HG03378 (cell line): ENCODE results near the gene ARHGAP44.

ENCODE experiments used
- ATAC-seq: cut with Tn5 transposase; IDR thresholded peaks from one replicate; pipeline ENCODE4 v1.9.1; 2021; ENCODE audit warnings: mild to moderate bottlenecking, moderate library complexity; ENCODE audit not compliant: unreplicated experiment

Gene ARHGAP44

DNA sequence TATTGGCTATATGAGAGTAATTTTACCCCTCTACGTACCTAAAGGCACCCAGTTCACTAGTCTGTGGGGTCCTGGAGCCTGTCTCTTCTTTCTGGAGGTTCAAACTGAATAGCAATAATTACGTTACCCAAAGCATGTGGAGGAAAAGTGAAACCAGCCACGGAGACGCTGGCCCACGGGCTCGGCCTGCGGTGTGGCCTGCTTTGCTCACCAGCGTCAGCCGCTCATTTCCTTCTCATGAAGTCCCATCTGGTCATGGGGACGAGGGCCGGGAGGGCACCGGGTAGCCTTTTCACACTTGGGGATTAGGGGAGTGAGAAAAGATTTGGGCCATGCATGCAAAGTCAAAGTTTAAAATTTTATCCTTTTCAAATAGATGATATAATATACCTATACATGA is 201.6 kb downstream of the ARHGAP44 start:
- no peak for ATAC-seq

DNA sequence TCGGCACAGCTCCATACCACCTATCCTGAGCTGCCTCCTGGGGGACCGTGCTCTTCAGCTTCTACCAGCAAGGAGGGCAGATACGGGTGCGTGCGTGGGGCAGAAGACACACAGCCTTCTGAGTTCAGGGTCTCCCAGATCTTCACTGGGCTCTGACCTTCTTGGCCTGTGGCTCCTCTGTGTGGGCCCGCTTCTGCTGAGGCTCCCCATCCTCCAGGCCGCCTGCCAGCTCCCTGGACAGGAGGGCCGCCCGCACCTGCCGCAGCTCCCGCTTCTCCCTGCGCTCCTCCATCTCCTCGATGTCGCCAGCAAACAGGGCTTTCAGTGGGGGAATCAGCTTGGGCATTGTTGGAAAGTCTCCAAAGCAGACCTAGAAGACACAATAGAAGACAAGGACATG is 203.4 kb downstream of the ARHGAP44 start:
- ATAC-seq, result no peak

DNA sequence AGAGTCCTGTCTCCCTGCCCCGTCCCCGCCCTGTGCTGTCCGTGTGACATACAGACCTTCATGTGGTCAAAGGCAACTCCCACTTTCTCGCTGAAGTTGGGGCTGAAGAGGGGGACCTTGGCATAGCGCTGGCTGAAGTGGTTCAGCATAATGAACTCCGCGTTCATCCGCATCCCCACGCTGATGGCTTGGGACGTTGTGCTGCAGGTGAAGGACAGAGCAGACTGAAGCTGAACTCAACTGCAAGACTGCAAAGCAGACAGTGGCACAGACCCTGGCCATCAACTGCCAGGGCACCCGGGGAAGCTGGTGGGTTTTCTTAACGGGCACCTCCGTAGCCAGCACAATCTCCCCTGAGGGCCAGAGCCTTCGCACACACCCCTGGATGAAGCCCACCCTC is 204.3 kb downstream of the ARHGAP44 start:
- ATAC-seq, result no peak

DNA sequence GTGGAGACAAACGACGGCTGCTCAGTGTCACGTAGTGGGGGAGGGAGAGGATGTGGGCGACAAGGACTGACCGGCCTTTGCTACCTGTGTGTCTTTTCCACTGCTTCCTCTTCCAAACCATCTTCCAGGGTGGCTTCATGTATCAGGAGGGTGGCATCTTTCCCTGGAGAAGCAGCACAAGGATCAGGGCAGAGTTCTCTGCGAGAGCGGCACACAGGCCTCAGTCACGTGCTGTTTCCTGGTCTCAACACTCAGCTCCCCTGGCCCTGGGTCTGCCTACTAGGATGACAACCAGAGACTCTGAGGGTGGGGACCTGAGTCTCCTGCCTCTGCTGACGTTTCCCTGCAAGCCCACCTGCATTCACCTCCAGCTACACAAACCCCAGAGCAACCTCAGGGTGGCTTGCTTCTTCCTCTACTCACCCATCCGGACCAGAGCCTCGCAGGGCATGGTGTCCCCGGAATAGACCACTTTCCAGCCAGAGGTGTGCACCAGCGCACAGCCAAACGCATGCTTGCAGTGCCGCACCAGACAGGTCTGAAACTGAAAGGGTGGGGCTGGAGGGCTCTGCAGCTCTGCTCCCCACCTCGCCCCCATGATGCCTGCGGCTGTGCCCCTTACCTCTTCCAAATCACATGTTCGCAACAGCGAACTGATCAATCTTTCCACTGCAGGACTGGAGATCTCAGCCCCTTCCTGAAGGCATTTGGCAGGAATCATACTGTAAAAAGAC is 205.2 kb downstream of the ARHGAP44 start:
- ATAC-seq, result no peak

DNA sequence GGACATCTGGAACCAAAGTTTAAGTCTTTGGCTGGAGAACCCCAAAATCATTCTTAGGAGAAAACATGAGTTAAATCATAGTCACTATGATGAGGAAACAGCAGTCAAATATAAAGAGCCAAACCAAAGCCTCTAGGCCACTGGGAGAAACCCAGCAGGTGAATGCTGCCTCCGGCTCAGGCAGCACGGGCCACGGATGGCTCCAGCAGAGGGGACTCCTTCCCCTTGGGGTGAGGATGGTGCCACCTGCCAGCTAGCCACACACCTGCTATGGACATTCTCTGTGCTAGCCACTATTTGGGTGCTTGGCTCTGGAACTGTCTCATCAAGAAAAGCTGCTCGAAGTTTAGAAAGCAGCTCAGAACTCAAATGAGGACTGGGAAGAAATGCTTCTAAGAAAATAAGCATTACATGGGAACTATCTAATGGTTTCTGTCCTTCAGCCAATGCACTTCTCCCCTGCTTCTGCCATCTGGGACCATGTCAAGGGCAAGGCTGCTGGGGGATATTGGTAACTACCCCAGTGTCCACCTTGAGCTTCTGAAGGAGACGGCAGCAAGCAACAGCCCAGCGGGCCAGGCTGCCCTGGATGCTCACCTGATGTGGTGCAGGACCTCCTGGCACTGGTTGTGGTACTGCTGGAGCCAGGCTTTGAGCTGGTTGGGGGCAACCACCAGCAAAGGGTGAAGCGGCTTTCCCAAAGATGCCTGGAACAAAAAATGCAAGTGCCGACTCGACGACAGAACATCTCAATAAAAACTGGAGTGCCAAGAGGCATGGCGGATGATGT is 206.0 kb downstream of the ARHGAP44 start:
- no peak for ATAC-seq

DNA sequence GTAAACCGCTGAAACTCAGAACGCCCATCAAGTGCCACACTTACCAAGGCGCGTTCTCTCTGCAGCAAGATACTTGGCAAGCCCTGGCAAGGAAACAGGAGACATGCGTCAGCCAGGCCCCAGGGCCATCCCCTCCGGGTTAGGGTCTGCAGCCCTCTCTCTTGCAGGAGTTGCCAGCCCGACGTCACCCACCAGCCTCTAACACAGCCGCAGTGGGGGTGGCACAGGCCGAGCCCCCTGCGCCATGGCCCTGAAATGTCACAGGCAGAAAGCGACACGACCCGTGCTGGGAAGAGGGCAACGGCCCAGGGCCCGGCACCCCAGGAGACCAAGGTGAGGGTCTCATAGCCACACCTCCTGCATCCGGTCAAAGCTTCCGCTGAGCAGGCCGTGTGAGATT is 206.6 kb downstream of the ARHGAP44 start:
- ATAC-seq, result no peak

GRCh38 chr17:12996357-12996756 is 207.1 kb downstream of the ARHGAP44 start:
- no peak for ATAC-seq

- ATAC-seq, result no peak
Observed at GRCh38 chr17:12996941-12997340, 207.6 kb downstream of the ARHGAP44 start.

GRCh38 chr17:12998461-12998860 is 209.2 kb downstream of the ARHGAP44 start:
- no peak for ATAC-seq

DNA sequence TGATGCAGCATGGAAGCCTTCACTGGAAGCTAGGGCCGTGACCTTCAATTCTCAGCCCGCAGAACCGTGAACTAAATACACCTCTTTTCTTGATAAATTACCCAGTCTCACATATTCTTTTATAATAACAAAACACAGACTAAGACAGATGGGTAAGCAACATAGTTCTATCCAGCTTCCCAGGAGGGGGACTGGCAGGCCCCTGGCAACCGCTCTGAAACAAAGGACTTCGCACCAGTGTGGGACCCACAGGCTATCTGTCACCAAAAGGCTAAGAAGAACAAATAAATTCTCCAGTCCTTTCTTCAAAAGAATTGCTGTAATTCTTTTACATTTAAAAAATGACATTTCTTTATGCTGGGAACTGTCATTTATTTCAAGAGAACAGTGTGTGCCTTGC is 209.6 kb downstream of the ARHGAP44 start:
- ATAC-seq, result no peak

DNA sequence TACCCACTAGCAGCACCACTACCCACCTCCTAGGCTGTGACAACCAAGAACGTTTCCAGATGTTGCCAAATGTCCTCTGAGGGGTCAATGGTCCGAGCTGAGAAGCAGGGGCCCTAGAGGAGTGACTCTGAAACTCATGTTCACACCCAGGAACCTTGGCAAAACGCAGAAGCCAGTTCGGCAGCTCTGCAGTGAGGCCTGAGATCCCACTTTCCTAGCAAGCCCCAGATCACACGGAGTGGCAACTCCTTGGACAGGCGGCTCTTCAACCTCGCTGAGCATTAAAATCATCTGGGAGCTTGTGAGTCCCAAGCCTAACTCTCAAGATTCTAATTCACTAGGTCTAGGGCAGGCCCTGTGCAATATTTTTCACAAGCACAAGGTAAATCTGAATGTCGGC is 211.3 kb downstream of the ARHGAP44 start:
- ATAC-seq, result no peak

DNA sequence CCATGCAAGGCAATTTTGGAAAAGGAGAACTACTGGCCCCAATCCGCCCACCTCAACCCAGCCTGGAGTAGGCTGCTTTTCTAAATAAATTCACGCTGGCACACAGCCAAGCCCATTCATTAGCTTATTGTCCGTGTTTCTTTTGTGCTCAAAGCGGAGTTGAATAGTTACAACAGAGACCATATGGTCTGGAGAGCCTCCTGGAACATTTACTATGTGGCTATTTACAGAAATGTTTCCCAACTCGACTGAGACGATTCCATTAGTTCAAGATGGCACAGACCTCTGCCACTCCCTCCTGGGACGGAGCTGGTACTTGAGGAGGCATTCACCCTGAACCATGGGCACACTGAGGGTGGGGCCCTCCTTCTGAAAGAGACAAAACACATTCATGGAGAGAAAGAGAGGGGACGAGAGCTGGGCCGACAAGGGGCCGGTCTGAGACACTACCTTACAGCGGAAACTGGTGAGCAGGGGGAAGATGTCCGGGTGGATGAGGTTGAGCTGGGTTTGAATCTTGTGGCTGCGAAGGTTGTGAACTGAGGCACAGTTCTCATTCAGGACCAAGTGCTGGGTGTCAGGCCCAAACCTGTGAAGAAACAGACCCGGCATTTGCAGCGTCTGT is 212.8 kb downstream of the ARHGAP44 start:
- no peak for ATAC-seq

- ATAC-seq, result no peak
Observed at GRCh38 chr17:13002761-13003453, 213.6 kb downstream of the ARHGAP44 start.

GRCh38 chr17:13003454-13003851 is 214.2 kb downstream of the ARHGAP44 start:
- ATAC-seq, result no peak

DNA sequence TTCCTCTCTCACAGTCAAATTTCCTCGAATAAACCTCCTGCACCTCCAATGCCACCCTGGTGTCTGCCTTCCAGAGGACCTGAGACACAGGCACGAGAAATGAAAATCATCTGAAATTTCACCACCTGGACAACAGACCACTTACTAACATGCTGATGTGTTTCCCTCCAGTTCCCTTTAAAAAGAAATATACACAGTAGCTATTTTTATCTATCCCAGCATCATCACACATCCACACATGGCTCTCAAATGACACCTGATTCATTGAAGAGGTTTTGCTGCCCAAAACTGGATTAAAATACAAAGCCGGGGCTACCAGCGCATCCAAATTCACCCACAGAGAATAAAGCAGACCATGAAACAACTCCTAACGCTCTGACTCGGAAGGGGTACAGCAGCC is 214.6 kb downstream of the ARHGAP44 start:
- no peak for ATAC-seq

DNA sequence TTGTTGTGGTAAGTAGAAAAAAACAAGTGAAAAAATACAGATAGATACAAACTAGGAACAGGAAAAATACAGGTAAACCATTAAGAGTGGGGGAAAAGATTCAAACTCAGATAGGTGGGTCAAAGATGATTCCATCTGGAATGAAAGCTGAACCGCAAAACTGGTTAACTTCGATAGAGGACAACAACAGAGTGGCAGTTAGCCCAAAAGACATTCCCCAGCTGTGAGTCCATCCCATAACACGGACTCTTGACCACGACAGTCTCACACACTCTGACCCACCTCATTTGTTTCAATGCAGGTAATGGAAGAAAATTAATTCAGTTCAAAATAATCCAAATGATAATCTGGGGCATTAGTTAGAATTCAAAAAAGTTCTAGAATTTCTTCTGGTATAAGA is 215.0 kb downstream of the ARHGAP44 start:
- ATAC-seq, result no peak

GRCh38 chr17:13005530-13005929 is 216.2 kb downstream of the ARHGAP44 start:
- ATAC-seq, result no peak

DNA sequence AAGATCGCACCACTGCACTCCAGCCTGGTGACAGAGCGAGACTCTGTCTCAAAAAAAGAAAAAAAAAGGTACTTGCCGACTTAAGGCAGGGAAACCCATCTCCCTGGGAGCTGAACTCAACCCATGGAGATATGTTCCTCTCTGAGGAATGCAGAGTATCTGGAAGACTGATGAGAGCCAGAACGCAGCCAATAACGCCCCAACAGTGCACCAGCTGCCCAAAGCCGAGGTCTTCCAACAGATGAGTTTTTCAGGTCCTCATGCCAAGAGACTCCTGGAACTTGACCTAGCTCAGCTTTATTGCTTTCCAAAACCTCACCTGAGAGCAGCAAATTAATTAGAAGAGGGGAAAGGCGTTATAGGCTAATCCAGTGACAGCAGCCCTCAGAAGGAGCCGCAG is 219.2 kb downstream of the ARHGAP44 start:
- no peak for ATAC-seq

GRCh38 chr17:13010959-13011358 is 221.7 kb downstream of the ARHGAP44 start:
- ATAC-seq, result no peak

DNA sequence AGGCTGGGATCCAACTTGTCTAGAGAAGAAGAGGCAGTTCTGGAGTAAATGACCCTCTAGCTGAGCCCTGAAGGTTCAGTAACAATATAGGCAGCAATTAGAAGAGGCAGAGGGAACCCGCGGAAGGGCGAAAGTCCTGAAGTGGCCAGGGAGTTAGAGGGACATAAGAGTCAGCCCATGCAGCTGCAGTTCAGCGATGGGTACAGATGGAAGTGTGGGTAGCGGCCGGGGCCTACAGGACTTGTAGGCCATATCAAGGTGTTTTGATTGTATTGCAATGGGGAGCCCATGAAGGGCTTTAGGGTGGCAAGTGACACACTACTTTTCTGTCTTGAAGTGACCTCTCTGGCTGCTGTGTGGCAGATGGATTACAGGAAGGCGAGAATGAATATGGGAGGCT is 225.5 kb downstream of the ARHGAP44 start:
- ATAC-seq, result no peak

DNA sequence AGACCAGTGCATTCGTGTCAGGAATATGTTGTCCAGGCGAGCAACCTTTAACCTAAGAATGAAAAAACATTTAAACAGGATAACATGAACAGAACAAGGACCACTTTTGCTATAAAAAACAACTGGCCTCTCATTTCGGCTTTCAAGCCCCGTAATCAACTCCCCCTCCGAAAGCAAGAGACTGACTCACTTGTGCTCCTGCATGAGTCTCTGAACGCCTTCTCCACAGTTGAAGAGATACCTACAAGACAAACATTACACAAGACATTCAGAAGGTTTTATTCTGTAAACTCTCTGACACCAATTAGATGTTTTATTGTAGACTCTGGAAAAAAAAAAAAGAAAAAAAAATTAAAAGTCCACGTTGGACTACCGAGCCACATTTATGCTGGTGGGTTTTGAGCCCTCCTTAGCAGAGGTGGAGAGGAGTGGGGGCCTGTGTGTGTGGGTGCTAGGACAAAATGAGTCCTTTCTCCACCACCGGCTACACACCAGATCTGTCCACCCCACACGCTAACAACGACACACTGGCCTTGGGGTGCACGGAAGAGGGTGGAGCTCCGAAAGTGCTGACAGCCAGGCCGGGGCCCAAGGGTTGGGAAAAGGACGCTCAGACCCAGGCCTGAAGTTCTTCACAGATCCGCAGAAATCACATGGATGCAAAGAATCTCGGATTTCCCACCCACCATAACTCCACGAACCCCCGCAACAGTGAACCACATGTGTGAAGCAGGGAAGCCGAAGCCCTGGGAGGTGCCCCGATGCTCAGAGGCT is 227.8 kb downstream of the ARHGAP44 start:
- no peak for ATAC-seq
